CD14-positive monocyte (primary cell): ENCODE data around the gene KRTAP10-5. TPM values are rescaled to one million over a fixed set of nuclear protein-coding genes. Genes with fewer than 3 reads are reported as not detected.

Source experiments
- DNase-seq, 3 donors: peaks; one replicate each; pipeline ENCODE4 v3.0.0-alpha.2; 2011 to 2022
- H2AFZ ChIP-seq: 2 replicates; pipeline ENCODE4 v1.6.0; 2012; ENCODE audit warnings: mild to moderate bottlenecking, low read depth, low read length, inconsistent platforms; ENCODE audit not compliant: insufficient read depth, poor library complexity, severe bottlenecking
- H3K27ac ChIP-seq, 2 donors: 1 replicate in 1 of 2; 2 replicates in 1 of 2; pipeline ENCODE4 v1.5.1; 2012 to 2013; ENCODE audit warnings: low read length in 2 of 2, control low read depth in 1 of 2, inconsistent platforms in 1 of 2, low read depth in 1 of 2, mild to moderate bottlenecking in 1 of 2
- H3K27me3 ChIP-seq, 2 donors: one replicate each; pipeline versions ENCODE4 v1.6.0 to v1.6.1; 2011 to 2013; ENCODE audit warnings: low read length in 2 of 2; ENCODE audit not compliant: control insufficient read depth in 2 of 2, insufficient read depth in 2 of 2
- H3K36me3 ChIP-seq, 2 donors: replicated peaks in 1 of 2; 1 replicate in 1 of 2; 2 replicates in 1 of 2; pipeline versions ENCODE4 v1.5.1 to v1.6.1; 2012 to 2013; ENCODE audit warnings: low read length in 2 of 2, control low read depth in 1 of 2, inconsistent platforms in 1 of 2, mild to moderate bottlenecking in 1 of 2; ENCODE audit not compliant: insufficient read depth in 2 of 2, control insufficient read depth in 1 of 2
- H3K4me1 ChIP-seq, 2 donors: 1 replicate in 1 of 2; 2 replicates in 1 of 2; pipeline versions ENCODE4 v1.5.1 to v1.6.1; 2012 to 2013; ENCODE audit warnings: low read length in 2 of 2, control low read depth in 1 of 2, inconsistent platforms in 1 of 2, mild to moderate bottlenecking in 1 of 2, moderate library complexity in 1 of 2; ENCODE audit not compliant: insufficient read depth in 2 of 2, control insufficient read depth in 1 of 2
- H3K4me2 ChIP-seq: replicated peaks from 2 replicates; pipeline ENCODE3; 2012; ENCODE audit warnings: low read length, moderate library complexity, mild to moderate bottlenecking; ENCODE audit not compliant: poor library complexity, severe bottlenecking; ENCODE audit errors: extremely low read depth
- H3K4me3 ChIP-seq, 3 experiments: fragments of 200-600 bp in 1 of 3; sonication (generic) in 1 of 3; replicated peaks in 1 of 3; 1 replicate in 2 of 3; 2 replicates in 1 of 3; pipeline ENCODE4 v1.5.1; 2011 to 2013; ENCODE audit warnings: low read length in 3 of 3, mild to moderate bottlenecking in 3 of 3, control low read depth in 2 of 3, low read depth in 2 of 3, inconsistent platforms in 1 of 3, moderate library complexity in 1 of 3
- H3K79me2 ChIP-seq: 2 replicates; pipeline ENCODE4 v1.6.0; 2012; ENCODE audit warnings: mild to moderate bottlenecking, control low read depth, inconsistent platforms, low read length, moderate library complexity; ENCODE audit not compliant: insufficient read depth
- H3K9ac ChIP-seq: 2 replicates; pipeline ENCODE4 v1.6.0; 2017; ENCODE audit warnings: low read length, mild to moderate bottlenecking; ENCODE audit not compliant: insufficient read depth, poor library complexity, severe bottlenecking
- H3K9me3 ChIP-seq, 2 donors: replicated peaks in 1 of 2; 1 replicate in 1 of 2; 2 replicates in 1 of 2; pipeline versions ENCODE4 v1.5.1 to v1.6.1; 2012 to 2013; ENCODE audit warnings: low read length in 2 of 2, control low read depth in 1 of 2; ENCODE audit not compliant: control insufficient read depth in 1 of 2, insufficient read depth in 1 of 2
- H4K20me1 ChIP-seq: 2 replicates; pipeline ENCODE4 v1.6.0; 2012; ENCODE audit warnings: mild to moderate bottlenecking, low read length, control low read depth, moderate library complexity; ENCODE audit not compliant: insufficient read depth
- H3K27ac Mint-ChIP-seq, 7 donors: one replicate each; pipeline ENCODE4 v1.8.0; 2020; ENCODE audit warnings: mild to moderate bottlenecking in 7 of 7, mixed read lengths in 7 of 7, moderate library complexity in 6 of 7, inconsistent platforms in 2 of 7
- H3K27me3 Mint-ChIP-seq, 3 donors: one replicate each; pipeline ENCODE4 v1.8.0; 2021 to 2022; ENCODE audit warnings: low read depth in 3 of 3, mild to moderate bottlenecking in 3 of 3, mixed read lengths in 3 of 3, moderate library complexity in 3 of 3, inconsistent platforms in 1 of 3
- H3K36me3 Mint-ChIP-seq, 2 donors: one replicate each; pipeline ENCODE4 v1.8.0; 2020; ENCODE audit warnings: mixed read lengths in 2 of 2, inconsistent platforms in 1 of 2, mild to moderate bottlenecking in 1 of 2
- H3K4me1 Mint-ChIP-seq: one replicate; pipeline ENCODE4 v1.8.0; 2020; ENCODE audit warnings: mild to moderate bottlenecking, mixed read lengths
- H3K4me3 Mint-ChIP-seq, 2 donors: one replicate each; pipeline ENCODE4 v1.8.0; 2020; ENCODE audit warnings: mild to moderate bottlenecking in 2 of 2, mixed read lengths in 2 of 2, moderate library complexity in 1 of 2
- H3K9me3 Mint-ChIP-seq, 7 donors: one replicate each; pipeline ENCODE4 v1.8.0; 2020 to 2022; ENCODE audit warnings: mixed read lengths in 7 of 7, mild to moderate bottlenecking in 6 of 7, moderate library complexity in 6 of 7, inconsistent platforms in 2 of 7
- CTCF ChIP-seq: fragments of 200-600 bp; IDR thresholded peaks from one replicate; pipeline ENCODE4 v1.8.0; 2022; ENCODE audit warnings: antibody characterized with exemption, mild to moderate bottlenecking
- WGBS: methylation state at CpG from one replicate; pipeline ENCODE4 v1.1.5; 2013; ENCODE audit warnings: missing lambda C conversion rate; ENCODE audit not compliant: insufficient coverage; 5-methylcytosine and 5-hydroxymethylcytosine counted together
- intact Hi-C, 2 donors: fragments of 100-400 bp; cut with micrococcal nuclease; formaldehyde crosslinking; loops; one replicate each; pipeline versions ENCODE4 v1.15.0 to v1.15.1; 2023
- polyA plus RNA-seq, 3 donors: library from polyadenylated mRNA; depleted of rRNA in 1 of 3; unstranded in 2 of 3; stranded (reverse) in 1 of 3; fragments of 300-500 nt in 2 of 3; fragments of >200 nt in 1 of 3; fragmentation: Illumina TruSeq in 2 of 3; gene quantifications; 1 replicate in 2 of 3; 2 replicates in 1 of 3; pipeline ENCODE4 v1.2.3, GENCODE V29; 2012 to 2021

KRTAP10-5 gene
- polyA plus RNA-seq, 3 donors: not detected

GRCh38 chr21:44533891-44534627, 46.3 kb downstream of the KRTAP10-5 start:
- H3K27me3 ChIP-seq: no peaks in the 10 kb centered on the region
- intact Hi-C loops: no loop called here
- DNase-seq: no peak
- TF ChIP-seq CTCF: no peak
- no peaks in the 10 kb centered on the region for H3K9me3 ChIP-seq
- Mint-ChIP-seq H3K4me1 (no peaks in the 10 kb centered on the region), H3K27me3 (peaks cover 0 to 17% (median 13%) of the 10 kb centered on the region in 3 donors), H3K9me3 (peaks cover 0 to 4% (median 0%) of the 10 kb centered on the region in 7 donors), H3K27ac (no peak overlapping the region), H3K36me3 (no peaks in the 10 kb centered on the region), H3K4me3 (no peak overlapping the region)
- no peak overlapping the region for H3K4me3 ChIP-seq
- WGBS: 96% methylated on average over 9 of the region's 21 CpGs
- no peak overlapping the region for H3K4me2 ChIP-seq
- no peaks in the 10 kb centered on the region for H3K4me1 ChIP-seq
- H3K27ac ChIP-seq: no peak overlapping the region
- H3K36me3 ChIP-seq: no peaks in the 10 kb centered on the region
- no peaks in the 10 kb centered on the region for H3K79me2 ChIP-seq
- H4K20me1 ChIP-seq: no peaks in the 10 kb centered on the region
- no peak overlapping the region for H3K9ac ChIP-seq
- H2AFZ ChIP-seq: no peak overlapping the region

- H3K27ac Mint-ChIP-seq: no peak overlapping the region
- Histone ChIP-seq H3K9ac (no peak overlapping the region), H3K4me2 (no peak overlapping the region), H3K27me3 (no peaks in the 10 kb centered on the region), H3K4me3 (no peak overlapping the region), H3K36me3 (no peaks in the 10 kb centered on the region), H3K9me3 (no peaks in the 10 kb centered on the region), H3K4me1 (no peaks in the 10 kb centered on the region), H4K20me1 (no peaks in the 10 kb centered on the region), H2AFZ (no peak overlapping the region), H3K79me2 (no peaks in the 10 kb centered on the region), H3K27ac (no peak overlapping the region)
- H3K27me3 Mint-ChIP-seq: peaks cover 0 to 17% (median 13%) of the 10 kb centered on the region in 3 donors
- H3K4me1 Mint-ChIP-seq: no peaks in the 10 kb centered on the region
- TF ChIP-seq CTCF: no peak
- no peaks in the 10 kb centered on the region for H3K36me3 Mint-ChIP-seq
- intact Hi-C loops: no loop called here
- no peak overlapping the region for H3K4me3 Mint-ChIP-seq
- peaks cover 0 to 4% (median 0%) of the 10 kb centered on the region in 7 donors for H3K9me3 Mint-ChIP-seq
- WGBS: 95% methylated on average over 36 of the region's 37 CpGs
- DNase-seq: no peak
Observed at GRCh38 chr21:44533121-44533890, 47.1 kb downstream of the KRTAP10-5 start.
